ENCODE data around the gene BPGM.
"Not testable (repeated sequence)": the region's sequence is repeated elsewhere in the genome, so short reads cannot be mapped to it uniquely, and the experiment has no call there.

Gene BPGM

DNA sequence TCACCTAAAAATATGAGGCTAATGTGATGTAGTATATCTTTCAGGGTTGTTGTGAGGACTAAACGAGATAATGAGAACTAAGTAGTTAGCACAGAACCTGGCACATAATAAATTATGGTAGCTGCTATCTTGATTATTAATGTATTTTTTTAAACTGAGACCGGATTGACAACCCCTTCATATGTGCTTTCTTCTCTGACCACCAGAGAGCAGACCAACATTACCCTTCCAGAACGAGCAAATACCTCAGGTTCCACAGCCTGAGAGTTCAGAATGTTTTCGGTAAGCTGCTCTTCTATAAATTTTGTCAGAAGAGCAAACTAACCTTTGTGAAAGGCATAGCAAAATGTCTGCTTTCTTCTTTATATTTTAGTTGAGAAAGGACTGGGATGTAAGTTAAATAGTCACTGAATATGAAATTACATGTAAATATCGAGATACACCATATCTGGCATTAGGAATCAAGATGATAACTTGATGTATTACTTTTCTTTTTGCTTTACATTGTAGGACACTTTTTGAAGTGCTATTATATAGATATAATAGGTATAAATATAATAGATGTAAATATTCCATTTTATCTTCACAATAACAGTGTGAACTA is 13.6 kb upstream of the BPGM start:
- DNase-seq, result no peak

DNA sequence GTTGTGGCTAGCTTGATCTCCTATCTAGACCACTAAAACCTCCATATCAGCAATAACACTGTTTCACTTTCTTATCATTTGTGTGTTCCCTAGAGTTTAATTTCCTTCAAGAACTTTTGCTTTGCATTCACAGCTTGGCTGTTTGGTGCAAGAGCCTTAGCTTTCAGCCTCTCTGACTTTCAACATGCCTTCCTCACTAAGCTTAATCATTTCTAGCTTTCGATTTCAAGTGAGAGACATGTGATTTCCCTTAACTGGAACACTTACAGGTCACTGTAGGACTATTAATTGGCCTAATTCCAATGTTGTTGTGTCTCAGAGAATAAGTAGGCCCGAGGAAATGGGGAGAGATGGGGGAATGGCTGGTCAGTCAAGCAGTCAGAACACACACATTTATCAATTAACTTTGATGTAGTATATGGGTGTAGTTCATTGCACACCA is 10.6 kb upstream of the BPGM start:
- DNase-seq, result no peak

DNA sequence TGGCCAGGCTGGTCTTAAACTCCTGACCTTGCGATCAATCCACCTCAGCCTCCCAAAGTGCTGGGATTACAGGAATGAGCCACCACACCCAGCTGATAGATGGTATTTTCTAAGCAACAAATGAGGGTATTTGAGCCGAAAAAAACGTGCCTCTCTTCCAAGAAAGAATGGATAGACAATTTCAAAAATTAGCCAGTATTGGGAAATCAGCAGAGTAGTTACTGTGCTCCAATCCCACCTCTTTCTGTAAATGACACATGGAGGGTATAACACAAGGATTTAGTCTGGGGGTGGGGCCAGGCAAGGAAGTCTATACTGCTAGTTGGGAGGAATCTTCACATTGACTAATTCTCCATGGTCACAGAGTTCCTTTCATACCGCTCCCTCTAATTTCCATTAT is 9.2 kb upstream of the BPGM start:
- no peak for DNase-seq

DNA sequence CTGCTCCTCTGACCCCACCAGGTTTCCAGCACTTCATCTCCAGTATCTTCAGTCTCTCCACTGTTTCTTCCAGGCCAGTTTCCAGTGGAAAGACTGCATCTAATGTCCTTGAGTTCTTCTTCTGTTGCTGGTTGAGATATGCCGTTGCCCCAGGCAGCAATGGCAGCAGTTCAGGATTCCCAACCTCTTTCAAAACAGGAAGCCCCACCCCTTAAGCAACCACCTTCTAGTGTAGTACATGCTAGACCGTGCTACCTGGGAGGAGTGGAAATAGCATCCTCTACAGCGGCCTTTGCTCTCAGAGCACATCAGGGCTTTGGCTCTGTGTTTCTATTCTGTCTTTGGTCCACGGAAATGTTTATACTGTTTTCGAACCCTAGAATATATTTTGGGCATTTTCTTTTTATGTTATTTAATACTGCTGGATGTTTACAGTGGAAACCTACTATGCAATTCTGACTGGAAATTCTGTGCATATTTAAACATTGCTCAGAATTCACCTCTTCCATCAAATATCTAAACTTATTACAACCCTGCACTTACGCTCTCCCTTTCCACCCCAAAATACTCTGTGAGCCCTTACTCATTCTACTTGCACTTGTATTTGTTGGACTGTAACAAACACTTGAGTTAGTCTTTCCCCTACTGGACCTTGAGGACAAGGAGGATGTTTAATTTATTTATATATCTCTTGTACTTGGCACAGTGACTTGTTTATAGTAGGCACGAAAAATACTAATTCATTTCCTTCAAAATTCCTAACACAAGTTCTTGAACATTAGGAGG is 8.5 kb upstream of the BPGM start:
- DNase-seq, result no peak

DNA sequence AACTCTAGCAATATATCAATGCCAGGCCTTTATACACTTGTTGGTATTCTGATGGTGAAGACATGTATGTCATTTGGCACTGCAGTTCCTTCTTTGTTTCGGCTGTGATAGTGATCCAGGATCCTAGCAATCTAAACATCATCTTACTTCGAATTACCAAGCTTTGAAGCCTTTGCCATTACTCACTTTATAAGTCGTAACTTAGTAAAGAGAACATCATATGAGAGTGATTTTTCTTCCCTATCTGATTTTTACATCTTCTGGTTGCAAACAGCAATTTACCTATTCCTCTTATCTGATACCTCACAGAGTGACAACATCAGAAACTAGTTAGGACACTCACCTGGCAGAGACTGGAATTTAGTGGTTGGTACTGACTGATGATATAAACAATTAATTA is 7.6 kb upstream of the BPGM start:
- no peak for DNase-seq

DNA sequence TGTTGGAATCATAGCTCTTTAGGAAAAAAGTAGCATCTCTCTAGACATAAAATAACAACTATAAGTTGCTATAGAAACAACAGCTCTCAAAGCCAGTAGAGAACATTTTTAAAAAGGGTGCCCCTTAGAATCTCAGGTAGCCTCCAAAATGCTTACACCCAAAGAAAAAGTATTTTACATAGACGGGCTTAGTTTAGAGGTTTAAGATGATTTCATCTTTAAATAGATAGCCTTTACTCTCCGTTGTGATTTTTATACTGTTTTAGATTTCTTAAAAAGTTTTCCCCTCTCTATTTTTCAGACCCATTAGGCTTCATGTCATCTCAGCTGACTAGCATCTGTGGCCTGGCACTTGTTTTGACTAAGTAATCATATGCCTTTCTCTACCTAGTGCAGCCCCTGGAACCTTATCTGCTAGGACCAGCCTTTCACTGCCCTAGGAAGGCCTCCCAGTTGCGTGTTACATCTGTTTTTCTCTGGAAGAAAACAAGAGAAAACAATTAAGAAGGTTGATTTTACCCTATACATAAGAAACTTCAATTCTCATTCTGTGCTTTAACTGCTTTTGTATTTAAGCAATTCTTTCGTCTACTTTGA is 6.9 kb upstream of the BPGM start:
- DNase-seq, result no peak

DNA sequence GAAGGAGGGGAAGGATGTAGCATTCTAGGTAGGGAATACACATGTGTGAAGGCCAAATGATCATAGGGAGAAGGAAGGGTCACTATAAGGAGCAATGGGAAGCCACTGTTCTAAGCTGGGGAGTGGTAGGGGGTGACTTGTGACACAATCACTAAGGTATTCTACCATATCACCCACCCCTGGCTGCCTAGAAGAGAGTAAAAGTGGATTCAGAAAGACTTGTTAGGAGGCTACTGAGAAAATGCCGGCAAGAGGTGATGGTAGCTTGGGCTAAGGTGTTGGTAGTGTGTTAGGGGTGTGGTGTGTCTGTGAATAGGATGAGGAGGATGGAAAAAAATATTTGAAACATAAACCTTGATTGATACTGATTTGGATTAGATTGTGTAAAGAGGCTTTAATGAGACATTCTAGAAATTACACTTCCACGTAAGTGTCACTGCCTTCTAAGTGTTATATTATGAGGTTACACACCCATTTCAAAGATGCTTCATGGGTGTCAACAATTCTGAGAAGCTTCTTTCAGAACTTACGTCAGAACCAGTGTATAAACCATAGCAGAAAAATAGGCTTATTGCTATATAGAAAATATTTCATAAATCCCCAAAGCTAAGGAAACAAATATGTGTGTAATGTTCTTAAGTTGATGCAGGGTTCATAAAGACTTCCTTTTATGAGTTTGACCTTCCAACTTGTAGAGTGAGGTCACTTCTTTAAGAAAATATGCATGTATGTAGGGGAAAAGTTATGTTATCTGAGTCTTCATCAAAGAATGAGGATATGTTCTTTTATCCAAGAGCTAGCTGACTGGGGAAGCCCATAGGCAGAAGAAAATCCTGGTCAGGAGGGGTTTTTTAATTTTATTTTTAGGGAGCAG is 5.6 kb upstream of the BPGM start:
- no peak for DNase-seq

DNA sequence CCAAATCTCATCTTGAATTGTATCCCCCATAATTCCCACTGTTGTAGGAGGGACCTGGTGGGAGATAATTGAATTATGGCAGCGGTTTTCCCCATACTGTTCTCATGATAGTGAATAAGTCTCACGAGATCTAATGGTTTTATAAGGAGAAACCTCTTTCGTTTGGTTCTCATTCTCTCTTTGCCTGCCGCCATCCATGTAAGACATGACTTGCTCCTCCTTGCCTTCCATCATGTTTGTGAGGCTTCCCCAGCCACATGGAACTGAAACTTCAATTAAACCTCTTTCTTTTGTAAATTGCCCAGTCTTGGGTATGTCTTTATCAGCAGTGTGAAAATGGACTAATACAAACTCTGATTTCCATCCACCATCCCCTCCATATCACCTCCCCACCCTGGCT is 4.7 kb upstream of the BPGM start:
- not testable (repeated sequence) for DNase-seq

DNA sequence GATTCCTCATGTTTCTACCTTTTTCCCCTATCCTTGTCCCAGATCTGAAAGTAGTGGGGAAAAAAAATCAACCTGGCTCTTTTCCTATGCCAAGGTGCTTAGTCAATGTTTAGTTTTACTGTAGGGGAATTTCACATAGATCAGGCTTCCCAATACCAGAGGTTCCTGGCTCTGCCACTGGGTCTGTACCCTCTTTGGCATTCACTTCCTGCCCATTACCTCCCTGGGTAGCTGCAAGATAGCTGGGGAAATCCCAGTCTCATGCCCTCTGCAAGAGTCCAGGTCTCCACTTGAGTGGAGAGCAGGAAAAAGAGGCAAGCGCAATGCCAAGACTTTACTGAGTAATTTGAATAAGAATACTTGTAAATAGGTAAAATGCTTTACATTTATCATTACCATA is 3.5 kb upstream of the BPGM start:
- no peak for DNase-seq

DNA sequence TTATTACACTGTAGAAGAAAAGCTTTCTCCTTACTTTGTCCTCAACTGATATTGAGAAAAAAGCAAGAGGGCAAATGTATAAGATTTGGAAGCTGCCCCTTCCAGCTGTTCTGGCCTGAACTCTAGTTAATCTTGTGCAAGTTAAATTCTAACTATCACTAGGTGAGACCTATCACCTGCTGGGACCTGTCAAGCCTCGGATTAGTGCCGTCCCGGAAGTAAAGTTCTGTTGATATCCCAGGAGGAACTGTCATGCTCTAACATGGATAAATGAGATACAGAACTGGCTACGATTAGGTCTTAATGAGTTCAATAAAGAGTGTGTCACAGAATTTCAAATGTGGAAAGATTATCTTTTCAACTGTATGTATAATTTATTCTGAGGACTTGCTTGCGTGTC is 1.2 kb upstream of the BPGM start:
- DNase-seq, result no peak

DNA sequence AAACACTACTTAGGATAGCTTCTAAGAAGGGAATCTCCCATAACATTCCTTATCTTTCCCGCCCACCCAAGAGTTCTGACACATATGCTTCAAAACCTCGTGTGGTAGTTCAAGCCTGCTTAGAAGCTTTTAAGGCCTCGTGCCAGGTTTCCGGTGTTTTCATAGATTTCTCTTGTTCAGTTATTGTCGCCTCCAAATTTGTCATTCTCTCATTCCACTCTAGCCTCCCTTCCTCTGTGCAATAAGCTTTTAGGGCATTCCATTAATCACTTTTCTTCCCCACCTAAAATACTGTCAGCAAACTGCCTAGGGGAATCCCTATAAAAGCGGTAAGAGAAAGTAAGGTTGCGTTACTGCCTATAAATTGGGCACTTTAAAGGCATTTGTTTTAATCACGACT is 718 bp upstream of the BPGM start:
- DNase-seq, result no peak

DNA sequence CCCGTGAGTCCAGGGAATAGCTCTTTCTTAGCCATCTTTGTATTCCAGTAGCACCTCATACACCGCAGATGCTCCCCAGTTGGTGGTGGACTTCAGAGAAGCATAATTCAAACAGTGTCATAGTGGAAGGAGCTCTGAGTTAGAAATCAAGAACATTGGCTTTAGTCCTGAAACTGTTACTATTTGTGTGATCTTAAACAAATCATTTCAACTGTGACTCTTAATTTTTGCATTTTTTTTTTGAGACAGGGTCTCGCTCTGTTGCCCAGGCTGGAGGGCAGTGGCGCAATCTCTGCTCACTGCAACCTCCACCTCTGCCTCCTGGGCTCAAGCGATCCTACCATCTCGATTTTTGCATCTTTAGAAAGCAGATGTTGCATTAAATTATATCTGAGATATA is 1.8 kb downstream of the BPGM start:
- no peak for DNase-seq

DNA sequence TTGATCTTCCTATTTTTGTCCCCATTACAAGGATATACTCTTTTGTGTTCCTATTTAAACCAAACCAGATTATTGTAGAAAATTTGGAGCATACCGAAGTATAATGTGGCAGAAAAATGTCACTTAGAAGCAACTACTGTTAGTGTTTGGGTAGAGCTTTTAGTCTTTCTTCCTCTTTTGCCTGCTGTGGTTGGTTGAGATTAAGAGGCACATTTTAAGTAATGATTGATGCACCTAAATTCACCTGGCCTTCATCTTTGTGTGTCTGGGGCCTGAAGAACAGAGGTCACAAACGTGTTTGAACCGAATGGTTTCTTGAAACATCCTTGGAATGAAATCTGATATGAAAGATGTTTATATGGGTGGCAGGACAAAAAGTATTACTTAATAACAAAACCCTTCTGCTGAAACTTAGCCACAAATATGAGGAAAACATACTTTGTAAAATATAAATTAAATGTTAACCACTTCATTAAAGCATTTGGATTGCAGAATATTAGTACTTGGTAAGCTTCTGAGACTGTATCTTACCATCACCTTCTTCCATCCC is 2.6 kb downstream of the BPGM start:
- no peak for DNase-seq

DNA sequence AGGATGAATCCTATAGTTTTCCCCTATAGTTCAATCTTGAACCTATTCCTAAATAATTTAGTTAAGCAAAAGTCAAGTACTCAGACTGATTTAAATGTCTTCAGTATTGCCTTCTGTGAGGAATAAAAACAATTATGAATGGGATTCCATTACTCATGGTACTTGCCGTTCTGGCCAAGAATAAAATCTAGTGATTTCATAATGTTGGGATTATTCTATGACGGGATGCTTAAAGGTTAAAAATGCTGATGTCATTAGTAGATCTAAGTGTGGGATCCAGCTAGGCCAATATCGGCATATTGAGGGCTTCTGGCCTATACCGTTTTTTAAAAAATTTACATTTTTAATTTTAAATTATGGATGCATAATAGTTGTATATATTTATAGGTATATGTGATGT is 5.3 kb downstream of the BPGM start:
- DNase-seq, result no peak

DNA sequence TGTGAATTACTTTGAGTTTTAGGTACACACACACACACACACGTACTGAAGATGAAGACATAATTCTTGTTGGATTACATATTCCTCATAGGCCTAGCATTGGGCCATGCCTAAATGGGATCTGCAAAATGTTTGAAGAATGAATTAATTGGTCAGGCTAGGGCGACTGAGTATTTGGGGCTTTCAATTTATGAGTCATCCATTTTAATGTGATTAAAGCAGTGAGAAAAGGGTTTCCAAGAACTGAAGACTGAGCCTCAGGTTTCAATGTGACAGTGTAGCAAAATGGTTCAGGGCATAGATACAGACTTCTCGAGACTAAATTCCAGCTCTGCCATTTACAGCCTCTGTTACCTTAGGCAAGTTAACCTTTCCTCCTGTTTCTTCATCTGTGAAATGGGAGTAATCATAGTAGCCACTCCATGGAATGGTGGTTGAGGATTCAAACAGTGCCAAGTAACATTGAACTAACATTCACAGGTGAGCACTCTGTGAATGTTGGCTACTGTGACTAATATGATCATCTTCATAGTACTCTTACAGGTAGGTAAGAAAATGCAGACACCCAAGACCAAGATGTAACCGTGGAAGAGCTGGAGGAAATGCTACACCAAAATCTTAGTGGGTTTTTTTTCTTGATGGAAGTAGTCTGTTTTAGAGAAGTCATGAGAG is 7.6 kb downstream of the BPGM start:
- no peak for DNase-seq

DNA sequence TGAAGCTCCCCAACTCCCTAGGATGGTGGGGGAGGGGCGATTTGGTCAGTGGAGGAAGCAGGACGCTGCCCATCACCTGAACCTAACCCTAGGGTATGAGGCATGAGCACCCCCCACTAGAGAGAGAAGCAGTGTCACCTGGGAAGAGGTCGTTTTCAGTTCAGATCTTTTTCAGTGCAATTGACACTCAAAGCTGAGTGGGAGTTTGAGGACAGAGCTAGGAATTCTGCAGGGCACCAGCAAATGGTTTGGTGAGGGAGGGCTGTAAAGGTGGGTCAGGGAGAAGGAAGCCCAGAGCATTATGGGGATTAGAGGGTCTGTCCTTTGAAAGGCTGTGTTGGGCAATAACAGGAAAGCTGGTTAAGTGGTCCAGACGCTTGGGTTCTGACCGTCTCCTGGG is 10.9 kb downstream of the BPGM start:
- DNase-seq, result no peak

DNA sequence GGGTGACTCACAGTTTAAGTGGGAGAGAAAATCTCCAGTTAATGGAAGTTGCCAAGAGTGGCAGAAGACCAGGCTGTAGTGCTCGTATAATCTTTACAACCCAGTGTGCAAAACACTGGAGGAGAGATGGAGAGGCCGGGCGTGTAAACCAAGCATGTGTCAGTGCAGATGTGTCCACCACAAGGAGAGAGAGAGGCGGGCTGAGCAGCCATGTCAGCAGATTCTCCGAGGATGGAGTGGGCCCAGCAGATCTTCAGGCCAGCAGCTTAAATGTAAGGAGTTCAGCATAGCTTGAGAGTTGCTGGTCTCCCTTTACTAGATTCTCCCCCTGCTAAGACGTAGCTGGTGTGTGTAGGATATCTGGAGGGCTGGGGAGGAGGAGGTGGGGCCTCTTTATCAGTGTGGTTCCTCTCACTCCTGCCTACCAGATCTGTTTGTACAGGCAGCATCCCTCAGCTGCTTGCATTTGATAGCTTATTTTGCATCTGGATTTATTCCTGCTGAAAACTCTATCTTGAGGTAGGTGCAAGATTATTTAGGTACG is 13.7 kb downstream of the BPGM start:
- no peak for DNase-seq

DNA sequence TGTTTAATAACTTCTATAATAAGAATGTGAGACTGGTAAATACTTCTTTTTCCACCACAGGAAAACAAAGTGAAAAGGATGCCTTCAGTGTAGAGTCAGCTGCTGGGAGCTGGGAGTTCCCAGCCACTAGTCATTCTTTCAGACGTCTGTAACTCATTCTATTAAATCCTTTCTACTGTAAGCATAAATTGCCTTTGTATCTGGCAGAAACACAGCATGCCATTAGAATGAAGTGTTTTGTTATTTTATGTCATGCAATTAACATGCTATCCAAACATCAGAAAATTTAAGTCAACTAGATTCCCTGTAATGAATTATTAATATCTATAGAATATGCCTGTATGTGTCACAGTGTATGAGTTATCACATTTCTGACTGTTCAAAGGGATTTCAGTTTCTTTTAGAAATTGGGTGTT is 14.3 kb downstream of the BPGM start:
- no peak for DNase-seq

DNA sequence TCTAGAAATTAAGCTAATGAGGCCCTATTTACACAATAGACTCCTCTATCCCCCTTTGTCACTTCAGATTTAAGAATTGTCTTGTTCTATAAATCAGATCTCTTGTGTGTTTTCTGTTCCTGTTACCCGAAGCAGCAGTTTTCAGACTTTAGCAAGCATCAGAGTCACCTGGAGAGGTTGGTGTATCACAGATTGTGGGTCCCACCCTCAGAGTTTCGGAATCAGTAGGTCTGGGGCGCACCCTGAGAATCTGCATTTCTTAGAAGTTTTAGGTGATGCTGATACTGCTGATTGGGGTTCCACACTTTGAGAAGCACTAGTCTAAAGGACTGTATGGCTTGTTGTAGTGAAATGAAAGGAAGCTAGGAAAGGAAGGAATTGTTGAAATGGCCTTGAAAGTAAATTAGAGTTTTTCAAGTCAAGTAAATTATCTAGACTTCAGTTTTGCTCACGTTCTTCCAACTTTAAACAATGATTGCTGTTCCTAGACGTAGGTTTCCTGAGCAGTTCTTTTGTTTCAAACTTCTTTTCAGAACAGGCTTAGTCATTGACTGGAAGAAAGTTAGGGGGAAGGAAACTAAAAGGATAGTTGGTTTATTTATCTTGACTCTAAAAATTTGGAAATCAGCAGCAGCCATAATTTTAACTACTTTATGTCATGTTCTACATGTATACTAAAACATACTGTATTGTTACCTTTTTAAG is 15.7 kb downstream of the BPGM start:
- no peak for DNase-seq

DNA sequence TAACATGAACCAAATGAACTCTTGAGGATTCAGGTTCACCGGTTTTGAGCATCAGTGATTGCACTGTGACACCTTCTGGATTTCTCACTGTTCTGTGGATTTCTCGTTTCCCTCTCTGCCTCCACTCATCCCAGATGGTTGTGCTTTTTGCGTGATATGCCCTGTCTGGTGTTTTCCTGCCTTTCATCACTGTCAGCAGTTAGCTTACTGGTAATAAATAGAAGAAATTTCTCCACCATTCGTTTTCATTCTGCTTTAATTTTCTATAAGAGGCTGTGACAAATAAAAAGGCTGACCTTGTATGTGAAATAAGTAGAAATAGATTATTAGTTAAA is 16.2 kb downstream of the BPGM start:
- DNase-seq, result no peak

DNA sequence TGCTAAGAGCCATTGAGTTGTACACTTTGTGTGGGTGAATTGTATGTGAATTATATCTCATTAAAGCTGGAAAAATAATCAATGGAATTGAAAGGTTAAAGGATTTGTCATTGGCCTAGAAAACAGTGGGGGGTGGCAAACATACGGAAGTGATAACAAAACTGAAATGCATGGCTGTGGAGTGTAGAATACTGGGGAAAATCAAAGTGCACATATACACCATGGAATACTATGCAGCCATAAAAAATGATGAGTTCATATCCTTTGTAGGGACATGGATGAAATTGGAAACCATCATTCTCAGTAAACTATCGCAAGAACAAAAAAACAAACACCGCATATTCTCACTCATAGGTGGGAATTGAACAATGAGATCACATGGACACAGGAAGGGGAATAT is 18.4 kb downstream of the BPGM start:
- DNase-seq, result not testable (repeated sequence)

DNA sequence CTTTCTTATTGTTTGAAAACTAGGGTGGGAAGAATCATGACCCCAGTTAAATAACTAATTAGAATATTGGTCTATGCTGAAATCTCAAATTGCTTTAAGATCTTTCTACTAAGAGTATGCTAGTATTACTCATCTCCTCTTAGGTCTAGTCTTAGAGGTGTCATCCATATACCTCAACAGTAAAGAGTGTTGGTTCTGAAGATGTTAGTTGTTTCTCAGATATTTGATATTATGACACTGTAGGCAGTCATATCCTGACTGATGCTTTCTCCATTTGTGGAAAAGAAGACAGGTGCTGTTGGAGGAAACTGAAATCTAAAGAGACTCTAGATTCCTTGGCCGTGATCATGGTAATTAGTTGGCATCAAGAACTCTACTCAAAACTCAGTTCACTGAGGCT is 21.2 kb downstream of the BPGM start:
- DNase-seq, result no peak

Data from activated gamma-delta T cell (primary cell).